NCI-H69 (cell line): ENCODE data around the gene FGF18.
"Not testable (repeated sequence)": the region's sequence is repeated elsewhere in the genome, so short reads cannot be mapped to it uniquely, and the experiment has no call there.

Experiments used
- DNase-seq: peaks from one replicate; lab custom pipeline; 2025; lab: John Stamatoyannopoulos, UW

FGF18 gene

DNA sequence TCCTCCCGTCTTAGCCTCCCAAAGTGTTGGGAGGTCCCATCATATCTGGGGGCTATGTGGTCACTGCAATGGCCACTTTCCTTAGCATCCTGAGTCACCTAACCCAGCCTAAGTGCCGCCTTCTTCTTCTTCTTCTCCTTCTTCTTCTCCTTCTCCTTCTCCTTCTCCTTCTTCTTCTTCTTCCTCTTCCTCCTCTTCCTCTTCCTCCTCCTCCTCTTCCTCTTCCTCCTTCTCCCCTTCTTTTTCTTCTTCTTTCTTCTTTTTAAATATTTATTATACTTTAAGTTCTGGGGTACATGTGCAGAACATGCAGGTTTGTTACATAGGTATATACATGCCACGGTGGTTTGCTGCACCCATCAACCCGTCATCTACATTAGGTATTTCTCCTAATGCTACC, 78.0 kb downstream of the FGF18 start:
- DNase-seq: not testable (repeated sequence)

DNA sequence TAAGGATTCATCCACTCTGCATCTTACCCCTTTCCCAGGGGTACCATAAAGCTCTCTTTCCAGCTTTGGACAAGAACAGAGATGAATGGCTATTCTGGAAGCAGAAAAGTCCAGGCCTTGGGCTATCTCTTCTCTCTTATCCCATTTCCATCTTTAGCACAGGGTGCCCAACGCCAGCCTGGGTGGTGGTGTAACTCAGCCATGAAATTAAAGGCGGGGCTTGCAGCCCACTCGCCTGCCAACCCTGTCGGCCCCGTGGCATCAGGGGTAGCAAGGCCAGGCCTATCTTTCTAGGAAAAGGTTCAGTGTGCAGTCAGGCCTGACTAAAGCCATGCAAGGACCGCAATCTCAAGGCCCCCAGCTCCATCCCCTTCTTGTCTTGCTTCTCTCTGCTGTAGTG, 78.7 kb downstream of the FGF18 start:
- DNase-seq: no peak

DNA sequence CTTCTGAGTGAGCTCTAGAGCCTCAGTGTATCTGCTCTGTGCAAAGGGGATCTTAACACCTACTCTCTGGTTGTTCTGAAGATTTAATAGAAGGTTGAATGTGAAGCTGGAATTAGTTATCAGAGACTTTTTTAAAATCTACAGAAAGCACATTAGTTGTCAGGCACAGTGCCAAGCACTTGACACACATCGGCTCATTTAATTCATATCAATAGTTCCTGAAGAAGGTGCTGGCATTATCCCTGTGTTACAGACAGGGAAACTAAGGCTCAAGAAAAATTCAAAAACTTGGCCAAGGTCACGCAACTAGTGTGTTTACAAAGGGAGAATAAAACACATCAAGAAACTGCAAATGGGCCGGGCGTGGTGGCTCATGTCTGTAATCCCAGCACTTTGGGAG, 80.2 kb downstream of the FGF18 start:
- no peak for DNase-seq

DNA sequence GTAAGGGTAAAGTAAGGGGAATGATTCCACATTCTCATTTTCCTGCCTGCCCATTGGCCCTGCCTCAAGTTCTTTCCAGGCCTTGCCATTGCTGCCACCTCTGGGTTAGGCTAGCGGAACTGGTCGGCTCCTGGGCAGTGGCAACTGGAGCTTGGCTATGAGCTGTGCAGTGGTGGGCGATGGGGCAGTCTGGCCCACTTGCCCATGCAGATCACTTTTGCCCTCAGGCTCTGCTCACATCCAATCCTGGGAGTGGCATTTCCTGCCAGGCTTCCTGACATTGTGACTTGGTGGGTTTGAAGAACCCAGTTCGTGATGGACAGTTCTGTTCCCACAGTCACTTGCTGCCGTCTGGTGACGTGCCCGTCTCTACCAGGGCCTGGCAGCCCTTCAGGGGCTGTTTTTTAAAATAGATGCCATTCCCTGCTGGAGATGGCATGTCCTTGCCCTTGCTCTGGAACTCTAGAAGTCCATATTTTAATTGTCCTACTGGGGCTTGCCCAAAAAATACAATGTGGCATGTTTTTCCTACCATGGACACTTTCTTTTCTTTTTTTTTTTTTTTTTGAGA, 86.1 kb downstream of the FGF18 start:
- DNase-seq: no peak

DNA sequence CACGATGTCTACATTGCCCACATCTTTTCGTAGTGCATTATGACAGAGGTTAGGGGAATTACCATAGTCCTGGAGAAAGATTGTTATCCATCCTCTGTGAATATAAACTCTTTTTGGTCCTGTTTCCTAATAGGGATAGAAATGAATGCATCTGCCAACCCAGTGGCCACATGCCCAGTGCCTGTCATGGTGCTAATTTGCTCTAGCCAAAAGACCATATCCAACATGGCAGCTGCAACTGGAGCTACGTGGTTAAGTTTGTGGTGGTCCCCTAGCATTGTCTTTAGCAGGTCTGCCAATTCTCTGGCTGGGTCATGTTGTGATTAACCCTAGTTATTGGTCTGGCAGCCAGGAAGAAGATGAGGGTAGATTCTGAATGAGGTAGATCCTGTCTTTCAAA, 87.5 kb downstream of the FGF18 start:
- DNase-seq: no peak
